GM23338 (cell line): Measurements from ENCODE around the gene NEK6. TPM values are rescaled to one million over a fixed set of nuclear protein-coding genes. Genes with fewer than 3 reads are reported as not detected.

Experiments used
- ATAC-seq: fragments of 200-7000 bp; cut with Tn5 transposase; 3 replicates; pipeline ENCODE4 v1.9.1; 2020
- DNase-seq: peaks from one replicate; pipeline ENCODE4 v3.0.0-alpha.2; 2015; ENCODE audit warnings: low spot score
- H2AFZ ChIP-seq: fragments of 200-600 bp; sonication (generic); 2 replicates; pipeline ENCODE4 v1.8.0; 2016; ENCODE audit warnings: antibody characterized with exemption, mild to moderate bottlenecking, moderate library complexity
- H3F3A ChIP-seq: fragments of 200-600 bp; sonication (generic); replicated peaks from 2 replicates; pipeline ENCODE4 v1.8.0; 2017; ENCODE audit warnings: antibody characterized with exemption, mixed run types, low read depth
- H3K27ac ChIP-seq: fragments of 200-600 bp; sonication (generic); 2 replicates; pipeline ENCODE4 v1.6.1; 2016; ENCODE audit warnings: low read depth
- H3K27me3 ChIP-seq: fragments of 200-600 bp; sonication (generic); 2 replicates; pipeline ENCODE4 v1.8.0; 2016; ENCODE audit warnings: mild to moderate bottlenecking, mixed run types, moderate library complexity; ENCODE audit not compliant: insufficient read depth
- H3K36me3 ChIP-seq: fragments of 200-600 bp; sonication (generic); 2 replicates; pipeline ENCODE4 v1.8.0; 2016; ENCODE audit warnings: mild to moderate bottlenecking; ENCODE audit not compliant: insufficient read depth
- H3K4me1 ChIP-seq: fragments of 200-600 bp; sonication (generic); 2 replicates; pipeline ENCODE4 v1.8.0; 2016; ENCODE audit warnings: mild to moderate bottlenecking, moderate library complexity; ENCODE audit not compliant: insufficient read depth
- H3K4me2 ChIP-seq: fragments of 200-600 bp; sonication (generic); 2 replicates; pipeline ENCODE4 v1.7.1; 2017; ENCODE audit warnings: mixed run types
- H3K4me3 ChIP-seq: fragments of 200-600 bp; sonication (generic); 2 replicates; pipeline ENCODE4 v1.6.1; 2016; ENCODE audit warnings: mixed run types
- H3K79me2 ChIP-seq: fragments of 200-600 bp; sonication (generic); replicated peaks from 2 replicates; pipeline ENCODE4 v1.8.0; 2017; ENCODE audit warnings: mild to moderate bottlenecking; ENCODE audit not compliant: insufficient read depth
- H3K9me2 ChIP-seq: fragments of 200-600 bp; sonication (generic); 2 replicates; pipeline ENCODE4 v1.8.0; 2017; ENCODE audit not compliant: insufficient read depth
- H4K20me1 ChIP-seq: fragments of 200-600 bp; sonication (generic); replicated peaks from 2 replicates; pipeline ENCODE4 v1.8.0; 2017; ENCODE audit warnings: mild to moderate bottlenecking; ENCODE audit not compliant: insufficient read depth
- H3K27ac Mint-ChIP-seq: 2 replicates; pipeline ENCODE4 v1.8.0; 2020; ENCODE audit warnings: inconsistent platforms, mild to moderate bottlenecking, moderate library complexity, mixed read lengths
- H3K27me3 Mint-ChIP-seq: 3 replicates; pipeline ENCODE4 v1.8.0; 2022; ENCODE audit warnings: low read depth, mild to moderate bottlenecking, moderate library complexity, mixed read lengths, inconsistent platforms; ENCODE audit not compliant: insufficient read depth, poor library complexity
- H3K36me3 Mint-ChIP-seq: 3 replicates; pipeline ENCODE4 v1.8.0; 2021; ENCODE audit warnings: low read depth, mild to moderate bottlenecking, inconsistent platforms, moderate library complexity, mixed read lengths
- H3K4me1 Mint-ChIP-seq: 3 replicates; pipeline ENCODE4 v1.8.0; 2020; ENCODE audit warnings: mild to moderate bottlenecking, inconsistent platforms, mixed read lengths
- H3K4me3 Mint-ChIP-seq: 3 replicates; pipeline ENCODE4 v1.8.0; 2021; ENCODE audit warnings: moderate library complexity, mild to moderate bottlenecking, inconsistent platforms, mixed read lengths
- H3K9me3 Mint-ChIP-seq: 3 replicates; pipeline ENCODE4 v1.8.0; 2020; ENCODE audit warnings: moderate library complexity, mild to moderate bottlenecking, inconsistent platforms, mixed read lengths
- CREB1 ChIP-seq: fragments of 250-450 bp; sonication (Bioruptor Pico); IDR thresholded peaks from 2 replicates; pipeline ENCODE4 v1.5.0; 2020; ENCODE audit warnings: low read depth, mild to moderate bottlenecking, moderate library complexity
- CTCF ChIP-seq, 2 experiments: fragments of 200-600 bp in 1 of 2; sonication (generic) in 1 of 2; conservative IDR thresholded peaks; 2 replicates each; pipeline versions ENCODE4 v1.5.1 to v1.6.1; 2016 to 2017; ENCODE audit warnings: antibody characterized with exemption in 2 of 2, low read depth in 2 of 2, mild to moderate bottlenecking in 2 of 2, moderate library complexity in 1 of 2
- ETS1 ChIP-seq: IDR thresholded peaks from 2 replicates; pipeline ENCODE4 v1.6.1; 2016; ENCODE audit warnings: antibody characterized with exemption
- EZH2 ChIP-seq: fragments of 200-600 bp; sonication (generic); IDR thresholded peaks from one replicate; pipeline ENCODE4 v1.8.0; 2017; ENCODE audit warnings: antibody characterized with exemption, mild to moderate bottlenecking, low read depth; ENCODE audit not compliant: unreplicated experiment
- EZH2phosphoT487 ChIP-seq: fragments of 200-600 bp; sonication (generic); IDR thresholded peaks from one replicate; pipeline ENCODE4 v1.8.1; 2018; ENCODE audit warnings: antibody characterized with exemption; ENCODE audit not compliant: unreplicated experiment
- JUNB ChIP-seq: IDR thresholded peaks from one replicate; pipeline ENCODE4 v1.6.1; 2016; ENCODE audit warnings: antibody characterized with exemption; ENCODE audit not compliant: unreplicated experiment
- NANOG ChIP-seq: IDR thresholded peaks from 2 replicates; pipeline ENCODE4 v1.6.1; 2016; ENCODE audit warnings: antibody characterized with exemption, borderline replicate concordance
- POLR2AphosphoS5 ChIP-seq: IDR thresholded peaks from 2 replicates; pipeline ENCODE4 v1.6.1; 2016; ENCODE audit warnings: antibody characterized with exemption, low read depth
- STAT1 ChIP-seq: IDR thresholded peaks from one replicate; pipeline ENCODE4 v1.6.1; 2016; ENCODE audit warnings: antibody characterized with exemption; ENCODE audit not compliant: unreplicated experiment
- ZNF114 ChIP-seq: fragments of 250-450 bp; sonication (Bioruptor Pico); IDR thresholded peaks from 2 replicates; pipeline ENCODE4 v1.5.0; 2020; ENCODE audit warnings: mild to moderate bottlenecking, moderate library complexity
- ZNF331 ChIP-seq: fragments of 250-450 bp; sonication (Bioruptor Pico); IDR thresholded peaks from 2 replicates; pipeline ENCODE4 v1.5.0; 2020; ENCODE audit warnings: low read depth, mild to moderate bottlenecking, moderate library complexity
- polyA plus RNA-seq: library from polyadenylated mRNA; unstranded; fragments of >200 nt; fragmentation: Nextera tagmentation; extraction: Ambion mirVana; gene quantifications from 2 replicates; pipeline ENCODE4 v1.2.1, GENCODE V29; 2016
- total RNA-seq: library from RNA; depleted of rRNA; stranded (reverse); fragments of >200 nt; shearing (Covaris generic); gene quantifications from 2 replicates; pipeline ENCODE4 v1.2.3, GENCODE V29; 2014
- TF ChIP-seq, protein P1 (sequence below): IDR thresholded peaks from one replicate; pipeline ENCODE4 v1.6.1; 2018; ENCODE audit warnings: antibody characterized with exemption; ENCODE audit not compliant: unreplicated experiment

The NEK6 gene
- total and polyA plus RNA-seq, 2 experiments from 2014 or later, result 8.1 to 11.2 TPM

DNA sequence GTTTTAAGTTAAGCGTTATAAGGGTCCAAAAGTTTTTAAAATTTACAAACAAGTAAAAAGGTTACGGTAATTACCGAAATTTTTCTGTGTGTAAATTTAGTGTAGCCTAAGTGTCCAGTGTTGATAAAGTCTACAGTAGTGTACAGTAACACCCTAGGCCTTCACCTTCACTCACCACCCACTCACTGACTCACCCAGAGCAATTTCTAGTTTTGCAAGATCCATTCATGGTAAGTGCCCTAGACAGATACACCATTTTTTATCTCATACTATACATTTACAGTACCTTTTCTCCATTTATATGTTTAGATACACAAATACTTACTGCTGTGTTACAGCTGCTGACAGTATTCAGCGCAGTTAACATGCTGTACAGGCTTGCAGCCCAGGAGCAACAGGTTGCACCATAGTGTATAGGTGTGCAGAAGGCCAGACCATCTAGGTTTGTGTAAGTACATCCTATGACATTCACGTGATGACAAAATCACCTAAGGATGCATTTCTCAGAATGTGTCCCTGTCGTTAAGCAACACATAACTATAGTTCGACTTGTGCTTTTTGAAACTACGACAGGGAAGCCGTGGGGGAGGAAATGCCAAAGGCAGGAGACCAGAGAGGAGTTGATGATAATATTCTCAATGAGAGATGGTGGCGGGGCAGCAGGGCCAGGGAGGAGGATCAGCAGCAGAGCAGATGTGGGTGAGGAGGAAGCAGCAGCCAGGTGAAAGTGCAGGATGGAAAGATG is 108.9 kb downstream of the NEK6 start:
- Mint-ChIP-seq H3K36me3 (peaks cover 7% of the 10 kb centered on the region), H3K9me3 (no peaks in the 10 kb centered on the region), H3K4me3 (no peak overlapping the region), H3K27me3 (no peaks in the 10 kb centered on the region), H3K27ac (no peak overlapping the region), H3K4me1 (peaks cover 26% of the 10 kb centered on the region)
- Histone ChIP-seq H3K79me2 (peaks cover 96% of the 10 kb centered on the region), H4K20me1 (peaks cover 18% of the 10 kb centered on the region; the same call in 1 of the 2 replicates), H3K9me2 (no peaks in the 10 kb centered on the region), H3K27ac (no peak overlapping the region), H3K36me3 (no peaks in the 10 kb centered on the region), H3K27me3 (no peaks in the 10 kb centered on the region), H3K4me2 (no peak overlapping the region), H3F3A (no peaks in the 10 kb centered on the region), H3K4me3 (no peak overlapping the region), H3K4me1 (no peaks in the 10 kb centered on the region), H2AFZ (no peak overlapping the region)
- no peak for TF ChIP-seq STAT1
- TF ChIP-seq JUNB, result no peak
- TF ChIP-seq EZH2phosphoT487, result no peak
- no peak for TF ChIP-seq NANOG
- TF ChIP-seq ZNF114 (CRISPR knock-in tag), result no peak
- TF ChIP-seq CREB1 (CRISPR knock-in tag), result no peak
- no peak for TF ChIP-seq EZH2
- TF ChIP-seq, protein P1, sequence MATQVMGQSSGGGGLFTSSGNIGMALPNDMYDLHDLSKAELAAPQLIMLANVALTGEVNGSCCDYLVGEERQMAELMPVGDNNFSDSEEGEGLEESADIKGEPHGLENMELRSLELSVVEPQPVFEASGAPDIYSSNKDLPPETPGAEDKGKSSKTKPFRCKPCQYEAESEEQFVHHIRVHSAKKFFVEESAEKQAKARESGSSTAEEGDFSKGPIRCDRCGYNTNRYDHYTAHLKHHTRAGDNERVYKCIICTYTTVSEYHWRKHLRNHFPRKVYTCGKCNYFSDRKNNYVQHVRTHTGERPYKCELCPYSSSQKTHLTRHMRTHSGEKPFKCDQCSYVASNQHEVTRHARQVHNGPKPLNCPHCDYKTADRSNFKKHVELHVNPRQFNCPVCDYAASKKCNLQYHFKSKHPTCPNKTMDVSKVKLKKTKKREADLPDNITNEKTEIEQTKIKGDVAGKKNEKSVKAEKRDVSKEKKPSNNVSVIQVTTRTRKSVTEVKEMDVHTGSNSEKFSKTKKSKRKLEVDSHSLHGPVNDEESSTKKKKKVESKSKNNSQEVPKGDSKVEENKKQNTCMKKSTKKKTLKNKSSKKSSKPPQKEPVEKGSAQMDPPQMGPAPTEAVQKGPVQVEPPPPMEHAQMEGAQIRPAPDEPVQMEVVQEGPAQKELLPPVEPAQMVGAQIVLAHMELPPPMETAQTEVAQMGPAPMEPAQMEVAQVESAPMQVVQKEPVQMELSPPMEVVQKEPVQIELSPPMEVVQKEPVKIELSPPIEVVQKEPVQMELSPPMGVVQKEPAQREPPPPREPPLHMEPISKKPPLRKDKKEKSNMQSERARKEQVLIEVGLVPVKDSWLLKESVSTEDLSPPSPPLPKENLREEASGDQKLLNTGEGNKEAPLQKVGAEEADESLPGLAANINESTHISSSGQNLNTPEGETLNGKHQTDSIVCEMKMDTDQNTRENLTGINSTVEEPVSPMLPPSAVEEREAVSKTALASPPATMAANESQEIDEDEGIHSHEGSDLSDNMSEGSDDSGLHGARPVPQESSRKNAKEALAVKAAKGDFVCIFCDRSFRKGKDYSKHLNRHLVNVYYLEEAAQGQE, result no peak
- no peak for TF ChIP-seq CTCF (conservative IDR thresholded peaks at IDR 0.05; ENCODE audit: low read depth in 2 of 2)
- no peak for TF ChIP-seq POLR2AphosphoS5
- no peak for TF ChIP-seq ETS1
- no peak for TF ChIP-seq ZNF331 (CRISPR knock-in tag)
- DNase-seq (no peak), ATAC-seq (no peak)
